ENCODE data around the gene RPS6KA5. TPM values are rescaled to one million over a fixed set of nuclear protein-coding genes. Genes with fewer than 3 reads are reported as not detected.

Gene RPS6KA5
- total and polyA plus RNA-seq, 9 of the 15 experiments (the other 6 are each of a cell fraction or from before 2014, with no cell fraction given): 0.88 to 7.7 (median 4.7) TPM

GRCh38 chr14:90827919-90828610, 232.4 kb downstream of the RPS6KA5 start (continued):
- TF ChIP-seq ZNF175 (CRISPR knock-in tag; IDR thresholded peaks at IDR 0.05; ENCODE audit: low read depth) (no peak), ZNF12 (CRISPR knock-in tag; IDR thresholded peaks at IDR 0.05) (no peak), CCNT2 (IDR thresholded peaks at IDR 0.05; ENCODE audit: borderline replicate concordance, extremely low read depth, insufficient read length, low read depth, low read length) (peak; percentile 51), ZBTB33 (CRISPR knock-in tag; IDR thresholded peaks at IDR 0.05) (0 out of 2 replicates have a peak, but pooled peaks have one; percentile 10), UBTF (IDR thresholded peaks at IDR 0.05; ENCODE audit: borderline replicate concordance in 1 of 2, low read depth in 2 of 2, low read length in 2 of 2) (no peak; a peak in 1 of 4 replicates), E2F6 (IDR thresholded peaks at IDR 0.05; ENCODE audit: borderline replicate concordance in 1 of 2, extremely low read depth in 1 of 2, insufficient read depth in 1 of 2, insufficient read length in 1 of 2, low read depth in 1 of 2, low read length in 1 of 2, poor library complexity in 1 of 2, severe bottlenecking in 1 of 2) (peak; percentile 92 to 97), FOS (IDR thresholded peaks at IDR 0.05; ENCODE audit: extremely low read depth, insufficient read length) (peak; percentile 59), E2F1 (CRISPR knock-in tag; IDR thresholded peaks at IDR 0.05) (no peak), ZFX (CRISPR knock-in tag; IDR thresholded peaks at IDR 0.05) (peak; percentile 27; the same call in 1 of the 2 replicates), CHD2 (IDR thresholded peaks at IDR 0.05; ENCODE audit: low read depth, low read length) (0 out of 2 replicates have a peak, but pooled peaks have one; percentile 35), ZFPM2 (CRISPR knock-in tag; IDR thresholded peaks at IDR 0.05) (no peak), TCF3 (CRISPR knock-in tag; IDR thresholded peaks at IDR 0.05) (no peak), MAZ (CRISPR knock-in tag; conservative IDR thresholded peaks at IDR 0.05 in 1 of 2, IDR thresholded peaks at IDR 0.05 in 1 of 2) (peak; percentile 75 to 93), ZNF282 (CRISPR knock-in tag; IDR thresholded peaks at IDR 0.05) (no peak), CTBP1 (IDR thresholded peaks at IDR 0.05; ENCODE audit: borderline replicate concordance) (no peak), SAP30 (IDR thresholded peaks at IDR 0.05; ENCODE audit: borderline replicate concordance, insufficient read depth, low read depth, low read length, poor library complexity, severe bottlenecking) (peak; percentile 36), PHF8 (IDR thresholded peaks at IDR 0.05; ENCODE audit: borderline replicate concordance, low read length) (peak; percentile 65; the same call in 1 of the 2 replicates), MED1 (CRISPR knock-in tag; IDR thresholded peaks at IDR 0.05; ENCODE audit: borderline replicate concordance) (no peak)
